GM19397 (cell line): ENCODE results near the gene RSPO4.
"Not testable (repeated sequence)": the region's sequence is repeated elsewhere in the genome, so short reads cannot be mapped to it uniquely, and the experiment has no call there.

ENCODE experiments used
- ATAC-seq: cut with Tn5 transposase; IDR thresholded peaks from one replicate; pipeline ENCODE4 v1.9.1; 2021; ENCODE audit warnings: mild to moderate bottlenecking, moderate library complexity; ENCODE audit not compliant: unreplicated experiment

Gene RSPO4

GRCh38 chr20:1005452-1006027, 3.4 kb upstream of the RSPO4 start:
- ATAC-seq: no peak

GRCh38 chr20:1003920-1004697, 2.0 kb upstream of the RSPO4 start:
- ATAC-seq: no peak

- no peak for ATAC-seq
Observed at GRCh38 chr20:1002682-1003561, 811 bp upstream of the RSPO4 start.

- no peak for ATAC-seq
Observed at GRCh38 chr20:1001116-1001515, 995 bp downstream of the RSPO4 start.

- ATAC-seq: no peak
Observed at GRCh38 chr20:998231-998830, 3.8 kb downstream of the RSPO4 start.

- no peak for ATAC-seq
Observed at GRCh38 chr20:997486-997885, 4.6 kb downstream of the RSPO4 start.

GRCh38 chr20:997016-997415, 5.1 kb downstream of the RSPO4 start:
- no peak for ATAC-seq

DNA sequence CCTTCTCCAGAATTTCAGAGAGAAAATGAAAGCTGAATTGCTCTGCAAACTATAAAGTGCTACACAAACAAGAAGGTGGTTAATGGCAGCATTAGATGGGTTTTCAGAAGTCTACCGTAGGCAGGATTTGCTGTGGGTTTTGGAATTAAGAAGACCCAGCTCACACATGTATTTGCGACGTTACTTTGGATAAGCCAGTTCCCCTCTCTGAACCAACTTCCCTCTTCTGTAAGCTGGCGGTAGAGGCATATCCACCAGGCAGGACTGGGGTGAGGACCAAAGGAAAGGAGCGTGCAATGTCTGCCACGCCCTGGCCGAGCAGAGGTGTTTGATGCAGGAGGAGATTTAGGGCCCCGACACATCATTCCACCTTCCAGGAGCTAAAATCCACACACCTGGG, 6.9 kb downstream of the RSPO4 start:
- ATAC-seq: no peak

DNA sequence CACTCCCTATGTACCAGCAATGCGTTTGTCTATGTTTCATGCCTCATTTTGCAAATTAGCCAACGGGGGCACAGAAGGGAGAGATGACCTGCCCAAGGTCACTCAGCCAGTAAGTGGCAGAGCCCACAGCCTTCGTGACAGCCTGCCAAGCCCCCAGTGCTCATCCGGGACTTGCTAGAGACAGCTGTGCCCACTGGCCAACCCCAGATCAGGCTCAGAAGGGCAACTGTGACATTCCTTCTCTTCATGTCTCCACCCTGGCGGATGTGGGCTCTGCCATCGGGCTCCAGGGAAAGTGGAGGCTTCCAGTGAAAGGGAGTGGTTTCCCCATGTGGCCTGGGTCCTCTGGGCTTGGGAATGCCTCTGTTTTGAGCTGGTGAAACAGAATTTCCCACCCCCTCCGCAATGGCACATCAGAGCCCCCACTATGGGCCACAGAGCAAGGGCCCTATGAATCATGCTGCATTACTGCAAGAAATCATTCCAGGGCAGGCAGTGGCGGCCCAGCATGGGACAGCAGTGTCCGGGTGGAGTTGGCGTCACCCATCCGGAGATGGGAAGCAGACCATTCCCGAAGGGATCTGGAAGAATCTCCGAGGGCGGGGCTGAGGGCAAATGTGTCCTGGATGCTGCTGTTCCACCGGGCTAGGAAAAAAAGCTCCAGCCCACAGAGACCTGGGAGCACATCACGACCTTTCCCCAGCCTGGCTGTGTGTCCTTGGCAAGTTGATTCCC, 9.1 kb downstream of the RSPO4 start:
- no peak for ATAC-seq

DNA sequence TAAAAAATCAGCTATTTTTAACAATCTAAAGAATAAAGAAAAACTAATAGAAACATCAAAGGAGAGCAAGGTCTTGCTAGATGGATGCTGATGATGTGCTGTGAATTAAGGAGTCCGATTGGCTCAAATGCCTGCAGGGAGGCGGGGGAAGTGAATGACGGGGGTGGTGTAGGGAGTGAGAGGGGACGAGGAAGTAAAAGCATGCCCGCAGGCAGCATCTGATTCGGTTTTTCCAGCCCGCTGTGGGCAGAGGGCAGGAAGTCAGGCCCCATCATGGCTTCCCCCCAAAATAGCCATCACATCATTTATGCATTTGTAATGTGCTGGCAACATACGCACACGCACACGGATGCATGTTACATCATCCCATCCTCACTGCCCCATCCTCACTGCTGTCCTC, 10.3 kb downstream of the RSPO4 start:
- ATAC-seq: no peak

GRCh38 chr20:990293-990959, 11.7 kb downstream of the RSPO4 start:
- no peak for ATAC-seq

DNA sequence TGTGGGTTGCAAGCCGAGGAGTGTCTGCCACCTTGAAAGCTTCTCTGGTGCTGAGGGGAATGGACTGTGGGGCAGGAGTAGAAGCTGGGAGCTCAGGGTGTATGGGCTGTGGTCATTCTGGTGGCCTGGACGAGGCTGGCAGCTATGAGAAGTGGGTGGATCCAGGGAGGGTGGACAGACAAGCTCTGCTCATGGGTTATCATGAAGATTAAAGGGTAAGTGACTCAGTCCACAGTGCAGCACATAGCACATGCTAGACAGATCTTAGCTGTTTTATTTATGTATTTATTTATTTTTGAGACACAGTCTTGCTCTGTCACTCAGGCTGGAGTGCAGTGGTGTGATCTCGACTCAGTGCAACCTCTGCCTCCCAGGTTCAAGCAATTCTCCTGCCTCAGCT, 13.8 kb downstream of the RSPO4 start:
- ATAC-seq: no peak

- ATAC-seq: no peak
Observed at GRCh38 chr20:987677-988076, 14.4 kb downstream of the RSPO4 start.

DNA sequence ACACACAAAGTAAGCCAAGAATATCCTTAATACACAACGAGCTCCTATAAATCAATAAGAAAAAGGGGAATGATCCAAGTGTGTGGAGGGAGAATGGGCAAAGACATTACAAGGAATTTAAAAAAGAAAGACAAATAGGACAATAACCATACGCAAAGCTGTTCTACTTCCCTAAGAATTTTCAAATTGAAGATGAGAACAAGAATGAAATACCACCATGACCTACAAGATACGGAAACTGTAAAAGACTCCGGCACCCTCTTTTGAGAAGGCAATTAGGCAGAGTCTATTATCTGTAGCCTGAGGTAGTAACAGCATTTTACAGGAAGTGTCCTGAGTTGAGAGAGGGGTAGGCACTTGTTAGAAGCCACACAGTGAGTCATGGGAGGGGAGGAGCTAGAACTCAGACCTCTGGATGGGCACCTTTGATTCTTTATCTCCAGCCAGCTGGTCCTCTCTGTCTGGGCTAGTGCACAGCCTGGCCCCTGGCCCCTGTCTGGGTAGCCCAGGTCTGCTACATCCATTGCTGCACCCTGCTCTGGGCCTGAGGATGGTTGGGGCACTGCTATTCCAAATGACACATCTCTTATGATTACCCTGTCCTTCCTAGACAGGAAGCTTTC, 15.3 kb downstream of the RSPO4 start:
- ATAC-seq: no peak

GRCh38 chr20:984994-985393, 17.1 kb downstream of the RSPO4 start:
- not testable (repeated sequence) for ATAC-seq

- ATAC-seq: no peak
Observed at GRCh38 chr20:982754-983153, 19.4 kb downstream of the RSPO4 start.

GRCh38 chr20:977021-977420, 25.1 kb downstream of the RSPO4 start:
- ATAC-seq: no peak

DNA sequence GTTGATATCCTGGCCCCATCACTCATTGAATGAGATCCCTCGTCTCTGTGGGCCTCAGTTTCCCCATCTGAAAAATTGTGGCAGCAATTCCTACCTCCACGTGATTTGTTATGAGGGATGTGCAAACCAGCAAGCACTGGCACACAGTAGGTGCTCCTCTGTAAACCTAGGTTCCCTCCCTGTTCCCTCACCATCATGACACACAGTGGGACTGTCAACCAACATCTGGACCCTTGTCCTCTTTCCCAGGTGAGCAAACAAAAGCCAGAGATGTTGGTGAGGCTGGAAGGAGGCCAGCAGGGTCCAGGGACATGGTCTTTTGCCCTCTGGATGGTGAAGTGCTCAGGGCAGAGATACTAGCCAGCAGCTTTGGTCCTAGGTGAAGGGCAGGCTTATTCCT, 26.1 kb downstream of the RSPO4 start:
- no peak for ATAC-seq

DNA sequence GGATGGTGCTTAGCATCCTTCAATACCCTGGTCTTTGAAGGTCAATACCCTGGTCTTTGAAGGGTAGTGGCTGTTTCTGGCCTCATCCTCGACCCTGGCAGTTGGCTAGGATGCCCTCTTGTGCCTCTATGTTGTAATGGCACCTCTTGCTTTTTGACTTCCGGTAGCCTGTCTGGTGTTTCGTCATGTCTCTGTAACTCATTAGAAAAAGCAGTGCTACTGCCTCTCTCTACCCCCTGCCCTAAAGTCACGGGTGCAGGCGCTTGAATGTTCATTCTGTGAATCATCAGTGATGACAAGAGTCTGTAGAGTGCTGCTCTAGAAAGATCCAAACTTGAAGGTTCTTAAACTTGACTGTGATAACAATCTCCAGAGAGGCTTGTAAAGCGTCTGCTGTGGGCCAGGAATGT, 28.3 kb downstream of the RSPO4 start:
- ATAC-seq: no peak

DNA sequence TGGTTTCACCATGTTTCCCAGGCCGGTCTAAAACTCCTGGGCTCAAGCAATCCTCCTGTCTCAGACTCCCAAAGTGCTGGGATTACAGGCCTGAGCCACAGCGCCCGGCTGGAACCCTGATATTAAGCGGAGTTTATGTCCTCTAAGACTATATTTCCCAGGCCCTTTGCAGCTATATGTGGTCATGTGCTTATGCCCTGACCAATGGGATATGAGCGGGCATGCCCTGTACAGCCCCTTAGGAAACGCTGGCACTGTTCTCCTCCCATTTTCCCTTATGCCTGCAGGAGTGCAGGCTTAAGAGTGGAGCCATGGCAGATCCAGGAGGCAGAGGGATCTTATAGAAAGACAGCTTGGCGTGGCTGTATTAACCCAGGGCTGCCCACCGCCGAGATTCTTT, 29.9 kb downstream of the RSPO4 start:
- ATAC-seq: no peak
